Prostate gland (tissue), 2 donors: Measurements from ENCODE around the gene ZDHHC17. TPM values are rescaled to one million over a fixed set of nuclear protein-coding genes. Genes with fewer than 3 reads are reported as not detected.
A peak's percentile ranks its signal among the peaks of the same experiment; 100 is the strongest.
"Not testable (repeated sequence)": the region's sequence is repeated elsewhere in the genome, so short reads cannot be mapped to it uniquely, and the experiment has no call there.

Experiments
- DNase-seq: peaks from one replicate; pipeline ENCODE4 v3.0.0-alpha.2; 2019; ENCODE audit warnings: low spot score
- H3K27ac ChIP-seq, 2 donors: fragments of 200-600 bp; sonication (generic); 2 replicates each; pipeline ENCODE4 v1.5.1; 2017 to 2019
- H3K27me3 ChIP-seq: fragments of 200-600 bp; sonication (generic); replicated peaks from 2 replicates; pipeline ENCODE4 v1.5.1; 2019; ENCODE audit not compliant: insufficient read depth
- H3K36me3 ChIP-seq, 2 donors: fragments of 200-600 bp; sonication (generic); 1 replicate in 1 of 2; 2 replicates in 1 of 2; pipeline versions ENCODE4 v1.5.1 to v1.8.1; 2017 to 2019
- H3K4me1 ChIP-seq: fragments of 200-600 bp; sonication (generic); replicated peaks from 2 replicates; pipeline ENCODE4 v1.5.1; 2019
- H3K4me3 ChIP-seq, 2 donors: fragments of 200-600 bp; sonication (generic); 2 replicates each; pipeline ENCODE4 v1.5.1; 2017 to 2019
- H3K9me3 ChIP-seq: fragments of 200-600 bp; sonication (generic); 2 replicates; pipeline ENCODE4 v1.5.1; 2017
- POLR2A ChIP-seq: fragments of 450-650 bp; IDR thresholded peaks from one replicate; pipeline ENCODE4 v1.6.1; 2016; ENCODE audit warnings: antibody characterized with exemption, mild to moderate bottlenecking
- POLR2AphosphoS5 ChIP-seq: sonication (generic); formaldehyde crosslinking; IDR thresholded peaks from one replicate; pipeline ENCODE4 v1.6.1; 2017; ENCODE audit warnings: antibody characterized with exemption
- WGBS: methylation state at CpG from one replicate; pipeline ENCODE4 v1.1.5; 2018; 5-methylcytosine and 5-hydroxymethylcytosine counted together
- intact Hi-C: fragments of 100-400 bp; cut with DNase I; formaldehyde crosslinking; loops from one replicate; pipeline ENCODE4 v1.14.2; 2022
- total RNA-seq, 2 donors: library from RNA; depleted of rRNA; stranded (reverse); fragments of >200 nt; gene quantifications; one replicate each; pipeline ENCODE4 v1.1.0, GENCODE V29; 2016
- TF ChIP-seq, protein P1 (sequence below), 4 experiments: fragments of 200-600 bp in 2 of 4; fragments of 450-650 bp in 2 of 4; sonication (generic) in 2 of 4; IDR thresholded peaks; 1 replicate in 3 of 4; 2 replicates in 1 of 4; pipeline ENCODE4 v1.5.1; 2016 to 2019; ENCODE audit warnings: antibody characterized with exemption in 4 of 4, mild to moderate bottlenecking in 2 of 4, moderate library complexity in 2 of 4

Gene ZDHHC17
- total RNA-seq, 2 donors from 2014 or later, result 21.6 to 34.6 TPM

DNA sequence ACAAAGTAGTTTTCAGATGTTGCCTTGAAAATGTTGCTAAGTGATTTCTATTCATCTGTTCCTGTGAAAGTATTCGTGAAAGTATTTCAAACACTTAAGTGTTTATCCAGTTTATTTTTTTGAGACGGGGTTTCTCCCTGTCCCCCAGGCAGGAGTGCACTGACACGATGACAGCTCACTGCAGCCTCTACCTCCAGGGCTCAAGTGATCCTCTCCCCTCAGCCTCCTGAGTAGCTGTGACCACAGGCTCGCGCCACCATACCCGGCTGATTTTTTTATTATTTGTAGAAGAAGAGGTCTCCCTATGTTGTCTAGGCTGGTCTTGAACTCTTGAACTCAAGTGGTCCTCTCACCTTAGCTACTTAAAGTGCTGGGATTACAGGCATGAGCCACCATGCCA lies 1.7 kb downstream of the ZDHHC17 start:
- Histone ChIP-seq H3K27ac (no peak overlapping the region), H3K4me1 (no peaks in the 10 kb centered on the region), H3K4me3 (peak overlapping the region in 1 of 2 donors; percentile 78), H3K36me3 (no peaks in the 10 kb centered on the region), H3K27me3 (no peaks in the 10 kb centered on the region), H3K9me3 (no peaks in the 10 kb centered on the region)
- DNase-seq, result no peak
- no peak for TF ChIP-seq POLR2AphosphoS5
- TF ChIP-seq POLR2A, result no peak
- TF ChIP-seq, protein P1, sequence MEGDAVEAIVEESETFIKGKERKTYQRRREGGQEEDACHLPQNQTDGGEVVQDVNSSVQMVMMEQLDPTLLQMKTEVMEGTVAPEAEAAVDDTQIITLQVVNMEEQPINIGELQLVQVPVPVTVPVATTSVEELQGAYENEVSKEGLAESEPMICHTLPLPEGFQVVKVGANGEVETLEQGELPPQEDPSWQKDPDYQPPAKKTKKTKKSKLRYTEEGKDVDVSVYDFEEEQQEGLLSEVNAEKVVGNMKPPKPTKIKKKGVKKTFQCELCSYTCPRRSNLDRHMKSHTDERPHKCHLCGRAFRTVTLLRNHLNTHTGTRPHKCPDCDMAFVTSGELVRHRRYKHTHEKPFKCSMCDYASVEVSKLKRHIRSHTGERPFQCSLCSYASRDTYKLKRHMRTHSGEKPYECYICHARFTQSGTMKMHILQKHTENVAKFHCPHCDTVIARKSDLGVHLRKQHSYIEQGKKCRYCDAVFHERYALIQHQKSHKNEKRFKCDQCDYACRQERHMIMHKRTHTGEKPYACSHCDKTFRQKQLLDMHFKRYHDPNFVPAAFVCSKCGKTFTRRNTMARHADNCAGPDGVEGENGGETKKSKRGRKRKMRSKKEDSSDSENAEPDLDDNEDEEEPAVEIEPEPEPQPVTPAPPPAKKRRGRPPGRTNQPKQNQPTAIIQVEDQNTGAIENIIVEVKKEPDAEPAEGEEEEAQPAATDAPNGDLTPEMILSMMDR (IDR thresholded peaks at IDR 0.05), result no peak
- intact Hi-C loops, result no loop called here
- 72% methylated on average over 6 of the region's 6 CpGs for WGBS

DNA sequence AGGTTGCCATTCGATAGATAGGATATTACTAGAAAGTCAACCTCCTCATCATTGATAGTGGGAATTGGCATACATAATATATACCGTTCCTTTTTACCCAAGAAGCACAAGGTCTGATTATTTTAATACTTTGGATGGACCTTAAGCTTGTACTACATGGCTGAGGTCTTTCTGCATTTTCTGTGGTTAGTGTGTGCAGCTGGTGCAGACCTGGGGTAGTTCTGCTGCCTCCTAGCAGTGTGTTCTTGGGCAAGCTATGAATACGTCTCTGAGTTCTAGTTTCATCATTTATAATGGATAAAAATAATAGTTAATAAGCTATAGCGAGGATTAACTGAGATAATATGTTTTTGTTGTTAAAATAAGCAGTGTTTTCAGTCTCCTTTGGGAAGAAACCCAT lies 2.2 kb downstream of the ZDHHC17 start:
- intact Hi-C loops, result no loop called here
- H3K27ac ChIP-seq, result no peak overlapping the region

DNA sequence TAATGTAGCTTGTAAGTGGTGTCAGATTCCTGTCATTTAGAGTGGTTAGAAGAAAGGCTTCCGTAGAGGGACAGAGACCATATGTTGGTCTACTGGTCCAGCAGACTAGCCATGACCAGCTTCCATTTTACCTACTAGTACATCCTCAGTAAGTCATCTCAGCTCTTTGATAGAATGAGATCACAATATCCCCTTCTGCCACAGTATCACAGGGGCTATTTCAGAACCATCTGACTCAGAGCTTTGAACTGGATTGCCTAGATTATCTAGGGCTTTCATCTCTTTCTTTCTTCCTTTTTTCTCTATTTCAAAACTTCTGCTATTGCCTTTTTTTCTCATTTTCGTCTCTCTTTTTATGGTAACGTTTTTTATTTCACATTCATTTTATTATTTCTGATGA lies 4.7 kb downstream of the ZDHHC17 start:
- no peaks in the 10 kb centered on the region for H3K4me1 ChIP-seq
- no peaks in the 10 kb centered on the region for H3K9me3 ChIP-seq
- 80% methylated on average over 3 of the region's 3 CpGs for WGBS
- TF ChIP-seq, protein P1 (IDR thresholded peaks at IDR 0.05), result no peak
- TF ChIP-seq POLR2AphosphoS5 (no peak), POLR2A (no peak)
- no peak overlapping the region for H3K27ac ChIP-seq
- no peaks in the 10 kb centered on the region for H3K36me3 ChIP-seq
- no peak for DNase-seq
- no peak overlapping the region for H3K4me3 ChIP-seq
- no peaks in the 10 kb centered on the region for H3K27me3 ChIP-seq
- intact Hi-C loops, result no loop called here

More for the DNA sequence above, 2.2 kb downstream of the ZDHHC17 start:
- no peaks in the 10 kb centered on the region for H3K27me3 ChIP-seq
- no peaks in the 10 kb centered on the region for H3K4me1 ChIP-seq
- H3K36me3 ChIP-seq, result no peaks in the 10 kb centered on the region
- WGBS, result 94% methylated on average over 4 of the region's 4 CpGs
- no peak overlapping the region for H3K4me3 ChIP-seq
- TF ChIP-seq POLR2A (no peak), POLR2AphosphoS5 (no peak)
- TF ChIP-seq, protein P1 (IDR thresholded peaks at IDR 0.05), result no peak
- DNase-seq, result no peak
- H3K9me3 ChIP-seq, result no peaks in the 10 kb centered on the region

DNA sequence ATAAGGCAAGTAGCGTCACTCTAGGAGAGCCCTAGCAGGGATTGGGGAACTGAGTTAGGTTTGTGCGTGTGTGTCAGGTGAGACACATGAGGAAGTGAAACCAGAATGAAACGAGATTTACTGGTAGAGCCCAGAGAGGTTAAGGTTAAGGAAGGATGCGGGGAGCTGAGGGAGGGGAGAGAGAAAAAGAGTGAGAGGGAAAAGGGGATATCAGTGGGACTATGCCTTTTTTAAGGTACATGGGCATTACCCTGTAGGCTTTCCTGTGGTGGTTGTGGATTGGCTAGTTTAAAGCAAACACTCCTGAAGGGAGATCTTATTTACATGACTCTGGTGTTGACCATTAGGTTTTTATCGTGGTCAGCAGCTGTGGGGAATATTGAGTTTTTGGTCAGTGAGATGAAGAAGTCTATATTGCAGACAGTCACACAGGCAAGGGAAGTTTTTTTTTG lies 13.9 kb downstream of the ZDHHC17 start:
- Histone ChIP-seq H3K9me3 (no peaks in the 10 kb centered on the region), H3K27me3 (no peaks in the 10 kb centered on the region), H3K4me1 (no peaks in the 10 kb centered on the region), H3K27ac (no peak overlapping the region), H3K36me3 (no peaks in the 10 kb centered on the region), H3K4me3 (no peak overlapping the region)
- TF ChIP-seq, protein P1 (IDR thresholded peaks at IDR 0.05), result no peak
- TF ChIP-seq POLR2AphosphoS5 (no peak), POLR2A (no peak)
- intact Hi-C loops, result no loop called here
- no peak for DNase-seq
- WGBS, result 79% methylated on average over 5 of the region's 5 CpGs

DNA sequence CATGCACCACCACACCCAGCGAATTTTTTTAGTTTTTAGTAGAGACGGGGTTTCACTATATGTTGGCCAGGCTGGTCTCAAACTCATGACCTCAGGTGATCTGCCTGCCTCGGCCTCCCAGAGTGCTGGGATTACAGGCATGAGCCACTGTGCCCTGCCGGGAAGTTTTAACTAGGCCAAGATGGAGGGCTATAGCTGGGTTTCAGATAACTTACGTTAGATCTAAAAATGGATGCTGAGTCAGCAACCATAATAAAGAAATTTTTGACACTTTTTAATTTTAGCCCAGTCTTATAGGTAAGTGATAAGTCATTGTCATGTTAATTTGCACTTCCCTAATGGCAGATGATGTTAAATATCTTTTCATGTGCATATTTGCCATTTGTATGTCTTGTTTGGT lies 14.4 kb downstream of the ZDHHC17 start:
- H3K4me1 ChIP-seq, result no peaks in the 10 kb centered on the region
- DNase-seq, result no peak
- H3K4me3 ChIP-seq, result no peak overlapping the region
- H3K9me3 ChIP-seq, result no peaks in the 10 kb centered on the region
- intact Hi-C loops, result no loop called here
- H3K27me3 ChIP-seq, result no peaks in the 10 kb centered on the region
- 97% methylated on average over 5 of the region's 5 CpGs for WGBS
- no peak overlapping the region for H3K27ac ChIP-seq
- TF ChIP-seq POLR2AphosphoS5 (no peak), POLR2A (no peak)
- TF ChIP-seq, protein P1 (IDR thresholded peaks at IDR 0.05), result no peak
- no peaks in the 10 kb centered on the region for H3K36me3 ChIP-seq

DNA sequence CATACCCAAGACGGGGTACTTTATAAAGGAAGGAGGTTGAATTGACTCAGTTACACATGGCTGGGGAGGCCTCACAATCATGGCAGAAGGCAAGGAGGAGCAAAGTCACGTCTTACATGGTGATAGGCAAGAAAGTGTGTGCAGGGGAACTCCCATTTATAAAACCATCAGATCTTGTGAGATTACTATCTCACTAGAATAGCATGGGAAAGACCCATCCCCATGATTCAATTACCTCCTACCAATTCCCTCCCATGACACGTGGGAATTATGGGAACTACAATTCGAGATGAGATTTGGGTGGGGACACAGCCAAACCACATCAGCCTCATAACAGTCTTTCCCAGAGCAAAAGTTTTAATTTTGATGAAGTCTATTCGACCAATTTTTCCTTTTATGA lies 15.4 kb downstream of the ZDHHC17 start:
- intact Hi-C loops, H3K36me3 ChIP-seq: not testable (repeated sequence)

More for the DNA sequence above, 15.4 kb downstream of the ZDHHC17 start:
- not testable (repeated sequence) for DNase-seq, H3K4me1 ChIP-seq, H3K27me3 ChIP-seq, H3K9me3 ChIP-seq, H3K27ac ChIP-seq, H3K4me3 ChIP-seq
- 79% methylated on average over 5 of the region's 5 CpGs for WGBS
